HG02870 (cell line): ENCODE data around the gene ZNF420.
"Not testable (repeated sequence)": the region's sequence is repeated elsewhere in the genome, so short reads cannot be mapped to it uniquely, and the experiment has no call there.

ENCODE experiments used
- ATAC-seq: cut with Tn5 transposase; IDR thresholded peaks from one replicate; pipeline ENCODE4 v1.9.1; 2021; ENCODE audit warnings: mild to moderate bottlenecking, moderate library complexity; ENCODE audit not compliant: unreplicated experiment

ZNF420 gene

DNA sequence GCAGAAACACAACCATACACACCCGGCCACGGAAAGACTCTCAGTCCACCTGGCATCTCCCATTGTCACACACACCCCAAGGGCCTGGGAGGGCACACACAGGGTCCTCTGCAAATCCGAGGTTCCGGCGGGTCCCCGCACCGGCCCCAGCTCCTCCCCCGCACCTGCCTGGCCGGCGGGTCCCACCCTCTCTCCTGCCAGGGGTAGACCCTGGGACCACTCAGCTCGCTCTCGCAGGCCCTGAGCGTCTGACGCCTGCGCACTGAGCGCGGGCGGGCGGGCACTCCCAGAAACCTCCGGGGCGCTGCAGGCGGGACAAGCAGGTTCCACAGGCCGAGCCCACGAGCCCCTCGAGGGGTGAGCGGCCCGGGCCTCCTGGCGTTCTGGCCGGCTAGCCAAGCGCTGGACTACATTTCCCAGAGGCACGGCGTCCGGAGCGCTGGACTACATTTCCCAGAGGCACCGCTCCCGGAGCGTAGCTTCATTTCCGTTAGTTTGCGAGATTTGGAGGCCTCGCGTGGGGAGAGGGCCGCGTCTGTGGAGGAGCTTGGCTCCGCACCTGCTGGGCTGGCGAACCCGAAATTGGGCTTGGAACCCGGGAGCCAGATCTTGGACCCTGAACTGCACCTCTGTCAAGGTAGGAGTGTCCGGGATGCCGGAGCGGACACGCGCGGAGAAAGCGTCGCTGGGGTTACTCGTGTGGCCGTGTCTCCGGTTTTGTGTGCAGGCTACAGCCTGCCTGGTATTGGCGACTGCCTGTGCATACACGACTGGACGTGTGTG lies at the start of gene ZNF420:
TSS of gene ZNF420 (plus strand) at position 500 of the 783 bp plus-strand sequence. CDS start 10,686 bp downstream, outside the sequence.
- peak; percentile 95 for ATAC-seq

DNA sequence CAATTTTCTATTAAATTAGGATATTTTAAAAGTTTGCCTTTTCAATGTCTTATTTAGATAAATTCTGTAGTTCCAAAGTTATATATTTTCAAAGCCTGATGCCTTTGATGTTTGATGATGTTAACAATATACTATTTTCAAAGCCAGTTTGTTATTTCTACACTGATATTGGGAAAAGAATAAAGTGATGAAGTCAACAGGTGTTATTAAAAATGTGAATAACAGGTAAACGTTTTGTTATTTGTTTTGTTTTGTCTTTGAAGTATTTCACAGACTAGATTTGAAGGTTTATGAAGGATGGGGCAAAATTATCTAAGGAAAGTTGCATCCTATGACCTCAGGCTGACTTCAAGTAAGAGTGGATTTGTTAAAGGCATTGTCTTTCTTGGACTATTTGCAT lies 33.1 kb upstream of the ZNF420 start:
- ATAC-seq = no peak

DNA sequence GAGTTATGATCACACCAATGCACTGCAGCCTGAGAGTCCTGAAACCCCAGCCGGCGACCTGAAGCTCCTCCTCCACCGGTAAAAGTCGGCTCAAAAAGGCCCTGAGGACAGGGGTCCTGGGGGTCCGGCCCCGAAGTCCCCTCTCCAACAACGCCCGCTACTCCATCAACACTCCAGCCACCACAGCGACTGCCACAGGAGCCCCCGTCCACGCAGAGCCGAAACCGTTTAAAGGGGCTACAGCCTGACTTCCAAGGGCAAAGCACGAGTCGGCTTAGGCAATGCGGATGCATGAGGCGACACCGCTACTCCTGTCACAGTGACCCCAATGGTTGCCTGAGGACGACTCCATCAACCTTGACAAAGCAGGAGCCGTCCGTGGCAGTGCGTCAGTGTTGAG lies 22.9 kb upstream of the ZNF420 start:
- no peak for ATAC-seq

DNA sequence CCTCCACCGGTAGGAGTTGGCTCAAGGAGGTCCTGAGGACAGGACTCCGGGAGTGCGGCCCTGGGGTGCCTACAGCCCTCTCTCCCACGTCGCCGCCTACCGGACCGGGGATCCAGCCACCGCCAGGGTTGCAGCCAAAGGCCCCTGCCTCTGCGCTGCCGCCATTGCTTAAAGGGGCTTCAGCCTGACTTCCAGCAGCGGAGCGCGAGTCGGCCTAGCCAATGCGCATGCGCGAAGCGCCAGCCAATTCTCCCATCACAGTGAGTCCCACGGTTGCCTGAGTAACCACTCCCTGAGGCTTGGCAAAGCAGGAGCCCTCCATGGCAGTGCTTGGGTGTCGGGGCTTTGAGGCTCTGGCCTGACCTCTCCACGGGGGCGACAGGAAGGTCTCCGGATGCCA lies 21.5 kb upstream of the ZNF420 start:
- ATAC-seq = no peak

DNA sequence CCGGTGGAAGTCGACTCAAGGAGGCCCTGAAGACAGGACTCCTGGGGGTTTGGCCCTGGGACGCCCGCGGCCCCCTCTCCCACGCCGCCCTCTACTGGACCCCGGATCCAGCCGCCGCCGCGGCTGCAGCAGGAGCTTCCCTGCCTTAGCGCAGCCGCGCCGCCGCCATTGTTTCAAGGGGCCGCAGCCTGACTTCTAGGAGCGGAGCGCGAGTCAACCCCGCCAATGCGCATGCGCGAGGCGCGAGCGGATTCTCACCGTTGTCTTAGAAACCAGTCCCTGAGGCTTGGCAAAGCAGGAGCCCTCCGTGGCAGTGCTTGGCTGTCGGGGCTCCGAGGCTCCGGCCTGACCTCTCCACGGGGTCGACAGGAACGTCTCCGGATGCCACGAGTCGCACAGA lies 19.1 kb upstream of the ZNF420 start:
- ATAC-seq = no peak

DNA sequence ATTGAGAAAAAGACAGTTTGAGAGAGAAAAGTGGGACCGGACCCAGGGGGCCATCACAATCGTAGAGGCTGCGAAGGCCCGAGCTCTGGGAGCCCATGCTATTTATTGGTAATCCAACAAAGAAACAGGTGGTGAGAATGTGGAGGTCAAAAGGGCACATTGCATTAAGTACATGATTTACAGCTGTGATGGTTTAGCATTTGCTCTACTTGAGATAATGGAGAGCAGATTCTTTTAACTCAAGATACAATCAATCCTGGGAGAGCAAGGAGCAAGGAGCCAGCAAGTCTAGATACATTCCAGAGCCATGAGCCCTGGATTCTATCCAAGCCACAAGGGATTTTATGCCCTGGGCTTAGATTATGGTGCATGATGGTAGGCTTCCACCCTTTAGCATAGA lies 13.3 kb upstream of the ZNF420 start:
- not testable (repeated sequence) for ATAC-seq

DNA sequence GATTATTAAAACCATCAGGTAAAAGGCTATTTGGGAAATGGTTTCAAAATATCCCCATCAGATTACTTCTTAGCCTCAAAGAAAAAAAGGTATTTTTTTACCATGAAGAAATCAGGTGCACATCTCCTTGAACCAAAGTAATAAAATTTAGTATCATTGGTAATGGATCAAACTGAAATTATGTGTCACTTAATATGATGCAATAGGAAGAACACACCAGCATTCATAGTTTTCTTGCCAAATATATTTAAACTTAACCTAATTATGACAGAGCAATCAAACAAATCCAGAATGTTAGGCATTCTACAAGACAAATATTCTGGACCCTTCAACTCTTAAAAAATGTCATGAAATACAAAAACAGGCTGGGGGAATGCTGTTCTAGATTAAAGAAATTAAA lies 4.1 kb upstream of the ZNF420 start:
- ATAC-seq = no peak

DNA sequence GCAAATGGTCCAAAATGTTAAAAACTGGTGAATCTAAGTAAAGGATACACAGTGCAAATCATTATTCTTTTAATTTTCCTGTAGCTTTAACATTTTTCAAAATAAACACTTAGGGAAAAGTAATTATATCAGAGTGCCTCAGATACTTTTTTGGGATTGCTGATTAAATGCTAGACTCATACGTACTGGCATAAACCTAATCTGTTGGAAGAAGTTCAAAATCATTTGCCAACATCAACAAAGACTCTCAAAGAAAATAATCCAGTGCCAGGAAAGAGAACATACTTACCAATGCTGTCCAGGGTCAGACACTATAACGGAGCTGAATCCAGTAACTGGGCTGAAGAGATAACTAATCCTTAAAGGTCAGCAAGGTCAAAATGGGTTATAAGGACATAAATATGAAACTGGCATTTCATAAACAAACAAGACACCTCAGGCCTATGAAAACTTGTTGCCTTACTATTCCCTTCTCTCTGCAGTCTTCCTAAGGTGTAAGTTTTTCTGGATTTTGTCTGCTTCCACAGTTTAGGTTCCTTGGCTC lies 3.3 kb upstream of the ZNF420 start:
- no peak for ATAC-seq

DNA sequence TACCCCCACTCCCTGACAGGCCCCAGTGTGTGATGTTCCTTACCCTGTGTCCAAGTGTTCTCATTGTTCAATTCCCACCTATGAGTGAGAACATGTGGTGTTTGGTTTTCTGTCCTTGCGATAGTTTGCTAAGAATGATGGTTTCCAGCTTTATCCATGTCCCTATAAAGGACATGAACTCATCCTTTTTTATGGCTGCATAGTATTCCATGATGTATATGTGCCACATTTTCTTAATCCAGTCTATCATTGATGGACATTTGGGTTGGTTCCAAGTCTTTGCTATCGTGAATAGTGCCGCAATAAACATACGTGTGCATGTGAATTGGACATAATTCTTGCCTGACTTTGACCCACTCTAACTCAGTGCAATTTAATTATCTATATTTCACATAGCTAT lies 1.7 kb upstream of the ZNF420 start:
- ATAC-seq = not testable (repeated sequence)

DNA sequence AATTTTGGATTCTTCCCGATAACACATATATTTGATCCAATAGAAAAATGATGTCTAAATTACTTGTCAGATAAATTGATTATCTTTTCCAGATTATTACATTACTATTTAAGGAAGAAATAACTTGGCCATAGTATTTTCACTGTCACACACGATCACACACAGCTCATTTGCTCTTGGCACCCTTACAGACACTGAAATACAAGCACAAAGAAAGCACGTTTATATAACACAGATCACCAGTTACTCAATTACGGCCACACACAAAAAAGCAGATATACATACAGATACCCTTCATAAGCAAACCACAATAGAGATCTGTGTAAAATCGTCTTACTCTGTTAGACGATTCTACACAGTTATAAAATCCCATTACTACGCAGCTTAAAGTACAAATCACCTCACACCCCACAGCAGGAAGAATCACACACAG lies 716 bp upstream of the ZNF420 start:
- no peak for ATAC-seq

DNA sequence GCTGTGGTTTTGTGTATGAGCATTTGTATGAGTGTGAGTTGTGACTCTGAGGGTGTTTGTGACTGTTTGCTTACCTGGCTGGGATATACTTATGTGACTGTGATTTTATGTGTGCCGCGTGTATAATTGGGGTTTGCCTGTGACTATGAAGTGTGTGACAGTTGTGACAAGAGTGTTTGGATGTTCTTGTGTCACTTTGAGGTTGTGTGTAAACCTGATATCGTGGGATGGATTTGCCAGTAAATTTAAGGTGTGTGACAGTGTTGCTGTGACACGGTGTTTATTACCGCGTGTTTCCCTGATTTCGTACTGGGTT lies 442 bp downstream of the ZNF420 start:
- no peak for ATAC-seq

DNA sequence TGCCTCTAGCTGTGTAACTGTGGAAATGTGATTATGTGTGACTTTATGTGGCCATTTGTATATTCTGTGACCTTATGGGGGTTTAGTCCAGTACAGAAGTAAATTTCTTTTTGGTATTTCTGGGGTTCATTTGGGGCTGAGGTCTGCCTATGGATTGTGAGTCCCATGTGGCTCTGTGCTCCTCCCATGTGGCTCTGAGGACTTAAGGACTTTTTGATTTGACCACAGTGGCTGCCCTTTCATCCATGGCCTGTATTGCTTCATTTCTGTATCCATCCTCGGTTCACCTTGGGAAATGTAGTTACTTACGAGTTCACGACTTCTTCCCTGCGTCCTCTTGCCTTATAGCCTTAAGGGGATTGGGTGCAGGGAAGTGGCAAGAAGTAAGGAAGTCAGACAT lies 1.0 kb downstream of the ZNF420 start:
- no peak for ATAC-seq

DNA sequence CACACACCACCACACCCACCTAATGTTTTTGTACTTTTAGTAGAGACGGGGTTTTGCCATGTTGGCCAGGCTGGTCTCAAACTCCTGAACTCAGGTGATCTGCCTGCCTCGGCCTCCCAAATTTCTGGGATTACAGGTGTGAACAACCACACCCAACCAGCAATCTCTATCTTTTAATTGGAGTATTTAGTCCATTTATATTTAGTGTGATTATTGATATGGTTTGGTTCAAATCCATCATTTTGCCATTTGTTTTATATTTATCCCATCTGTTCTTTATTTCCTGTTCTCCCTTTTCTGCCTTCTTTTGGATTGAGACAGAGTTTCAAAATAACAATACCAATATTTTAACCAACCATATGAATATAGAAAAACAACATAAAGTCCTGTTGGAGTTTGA lies 4.1 kb downstream of the ZNF420 start:
- ATAC-seq = no peak

DNA sequence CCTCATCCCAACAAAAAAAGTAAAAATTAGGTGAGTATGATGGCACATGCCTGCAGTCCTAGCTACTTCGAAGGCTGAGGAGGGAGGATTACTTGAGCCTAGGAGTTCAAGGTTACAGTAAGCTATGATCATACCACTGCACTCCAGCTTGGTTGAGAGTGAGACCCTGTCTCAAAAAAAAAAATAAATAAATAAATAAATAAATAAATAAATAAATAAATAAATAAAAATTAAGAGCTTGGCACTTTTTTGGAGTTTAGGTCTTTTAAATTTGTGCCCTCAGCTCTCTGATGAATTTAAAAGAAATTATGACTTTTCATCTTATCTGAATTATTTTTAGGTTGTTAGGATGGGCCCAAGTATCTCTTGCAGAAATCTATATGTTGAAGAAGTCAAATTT lies 8.9 kb downstream of the ZNF420 start:
- no peak for ATAC-seq

DNA sequence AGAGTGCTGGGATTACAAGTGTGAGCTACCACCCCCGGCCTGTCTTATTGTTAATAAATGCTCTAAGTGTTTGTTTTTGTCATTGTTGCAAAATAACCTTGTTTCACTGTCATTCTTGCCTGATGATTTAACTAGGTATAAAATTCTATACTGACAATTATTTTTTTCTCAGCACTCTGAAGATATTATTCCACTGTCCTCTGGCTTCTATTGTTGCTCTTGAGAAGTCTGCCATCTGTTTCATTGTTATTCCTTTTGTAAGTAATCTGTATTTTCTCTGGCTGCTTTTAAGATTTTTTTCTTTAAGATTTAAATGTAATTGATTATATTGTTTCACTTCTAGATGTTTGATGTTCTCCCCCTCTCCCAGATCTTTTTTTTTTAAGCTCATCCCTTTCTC lies 17.6 kb downstream of the ZNF420 start:
- ATAC-seq = no peak

DNA sequence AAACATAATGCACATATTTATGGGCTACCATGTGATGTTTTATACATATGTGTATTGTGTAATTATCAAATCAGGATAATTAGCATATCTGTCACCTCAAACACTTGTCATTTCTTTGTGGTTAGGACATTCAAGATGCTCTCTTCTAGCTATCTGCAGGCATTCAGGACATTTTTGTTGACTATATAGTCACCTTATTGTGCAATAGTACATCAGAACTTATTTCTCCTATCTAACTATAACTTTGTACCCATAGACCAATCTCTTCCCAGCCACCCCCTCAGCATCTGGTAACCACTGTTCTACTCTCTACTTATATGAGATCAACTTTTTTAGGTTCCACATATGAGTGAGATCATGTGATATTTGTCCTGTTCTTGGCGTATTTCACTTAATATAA lies 20.3 kb downstream of the ZNF420 start:
- ATAC-seq = no peak

DNA sequence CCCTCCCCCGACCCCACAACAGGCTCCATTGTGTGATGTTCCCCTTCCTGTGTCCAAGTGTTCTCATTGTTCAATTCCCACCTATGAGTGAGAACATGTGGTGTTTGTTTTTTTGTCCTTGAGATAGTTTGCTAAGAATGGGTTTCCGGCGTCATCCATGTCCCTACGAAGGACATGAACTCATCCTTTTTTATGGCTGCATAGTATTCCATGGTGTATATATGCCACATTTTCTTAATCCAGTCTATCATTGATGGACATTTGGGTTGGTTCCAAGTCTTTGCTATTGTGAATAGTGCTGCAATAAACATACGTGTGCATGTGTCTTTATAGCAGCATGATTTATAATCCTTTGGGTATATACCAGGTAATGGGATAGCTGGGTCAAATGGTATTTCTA lies 25.9 kb downstream of the ZNF420 start:
- ATAC-seq = not testable (repeated sequence)

DNA sequence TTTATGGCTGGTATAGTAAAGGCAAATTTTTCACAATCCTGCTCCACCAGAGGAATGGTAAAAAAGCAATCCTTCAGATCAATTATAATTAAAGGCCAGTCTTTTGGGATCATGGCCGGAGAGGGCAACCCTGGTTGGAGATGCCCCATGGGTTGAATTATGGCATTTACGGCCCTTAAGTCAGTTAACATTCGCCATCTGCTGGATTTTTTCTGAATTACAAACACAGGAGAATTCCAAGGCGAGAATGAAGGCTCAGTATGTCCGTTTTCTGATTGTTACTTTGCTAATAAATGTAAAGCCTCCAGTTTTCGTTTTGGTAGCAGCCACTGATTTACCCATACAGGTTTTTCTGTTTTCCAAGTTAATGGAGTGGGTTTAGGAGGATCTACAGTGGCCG lies 33.5 kb downstream of the ZNF420 start:
- ATAC-seq = not testable (repeated sequence)

DNA sequence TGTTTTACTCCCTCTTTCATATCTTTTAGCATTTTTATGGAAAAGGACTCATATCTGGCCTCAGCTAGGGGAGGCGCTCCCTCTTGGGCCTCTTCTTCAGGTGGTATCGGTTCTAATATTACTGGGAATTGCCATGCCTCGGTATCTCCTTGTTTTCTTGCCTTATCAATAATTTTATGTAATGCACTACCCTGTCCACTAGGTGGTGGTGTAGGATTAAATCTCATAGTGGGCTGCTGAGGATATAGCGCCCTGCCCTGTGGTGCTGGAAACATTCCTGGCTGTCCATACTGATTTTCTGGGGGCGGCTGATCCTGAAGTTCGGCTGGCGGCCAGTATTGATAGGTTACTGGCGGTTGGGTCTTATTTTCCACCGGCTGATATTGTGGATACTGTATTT lies 35.8 kb downstream of the ZNF420 start:
- ATAC-seq = no peak

DNA sequence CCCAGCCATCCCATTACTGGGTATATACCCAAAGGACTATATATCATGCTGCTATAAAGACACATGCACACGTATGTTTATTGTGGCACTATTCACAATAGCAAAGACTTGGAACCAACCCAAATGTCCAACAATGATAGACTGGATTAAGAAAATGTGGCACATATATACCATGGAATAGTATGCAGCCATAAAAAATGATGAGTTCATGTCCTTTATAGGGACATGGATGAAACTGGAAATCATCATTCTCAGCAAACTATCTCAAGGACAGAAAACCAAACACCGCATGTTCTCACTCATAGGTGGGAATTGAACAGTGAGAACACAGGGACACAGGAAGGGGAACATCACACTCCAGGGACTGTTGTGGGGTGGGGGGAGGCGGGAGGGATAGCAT lies 43.9 kb downstream of the ZNF420 start:
- not testable (repeated sequence) for ATAC-seq

DNA sequence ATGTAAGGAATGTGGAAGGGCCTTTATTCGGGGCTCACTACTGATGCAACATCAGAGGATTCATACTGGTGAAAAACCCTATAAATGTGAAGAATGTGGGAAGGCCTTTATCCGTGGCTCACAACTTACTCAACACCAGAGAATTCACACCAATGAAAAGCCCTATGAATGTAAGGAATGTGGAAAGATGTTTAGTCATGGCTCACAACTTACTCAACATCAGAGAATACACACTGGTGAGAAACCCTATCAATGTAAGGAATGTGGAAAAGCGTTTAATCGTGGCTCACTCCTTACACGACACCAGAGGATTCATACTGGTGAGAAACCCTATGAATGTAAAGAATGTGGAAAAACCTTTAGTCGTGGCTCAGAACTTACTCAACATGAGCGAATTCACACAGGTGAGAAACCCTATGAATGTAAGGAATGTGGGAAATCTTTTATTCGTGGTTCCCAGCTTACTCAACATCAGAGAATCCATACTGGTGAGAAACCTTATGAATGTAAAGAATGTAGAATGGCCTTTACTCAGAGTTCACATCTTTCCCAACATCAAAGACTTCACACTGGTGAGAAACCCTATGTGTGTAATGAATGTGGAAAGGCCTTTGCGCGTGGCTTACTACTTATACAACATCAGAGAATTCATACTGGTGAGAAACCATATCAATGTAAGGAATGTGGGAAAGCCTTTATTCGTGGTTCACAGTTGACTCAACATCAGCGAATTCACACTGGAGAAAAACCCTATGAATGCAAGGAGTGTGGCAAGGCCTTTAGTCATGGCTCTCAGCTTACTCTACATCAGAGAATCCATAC lies 50.0 kb downstream of the ZNF420 start:
- no peak for ATAC-seq

DNA sequence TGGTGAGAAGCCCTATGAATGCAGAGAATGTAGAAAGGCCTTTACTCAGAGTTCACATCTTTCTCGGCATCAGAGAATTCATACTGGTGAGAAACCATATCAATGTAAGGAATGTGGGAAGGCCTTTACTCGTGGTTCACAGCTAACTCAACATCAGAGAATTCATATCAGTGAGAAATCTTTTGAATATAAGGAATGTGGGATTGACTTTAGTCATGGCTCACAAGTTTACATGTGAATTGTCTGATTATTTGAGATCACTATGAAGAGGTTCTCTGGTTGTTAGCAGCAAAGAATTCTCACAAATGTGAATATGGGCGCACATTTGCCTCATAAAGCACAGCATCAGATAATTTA lies 50.6 kb downstream of the ZNF420 start:
- ATAC-seq = no peak
